NCI-H446 treated with DMSO at 0.1 percent for 48 hours (cell line): ENCODE data around the gene SLC35F3.
"Not testable (repeated sequence)": the region's sequence is repeated elsewhere in the genome, so short reads cannot be mapped to it uniquely, and the experiment has no call there.

Experiments used
- DNase-seq: peaks from one replicate; lab custom pipeline; 2025; lab: John Stamatoyannopoulos, UW

Gene SLC35F3

DNA sequence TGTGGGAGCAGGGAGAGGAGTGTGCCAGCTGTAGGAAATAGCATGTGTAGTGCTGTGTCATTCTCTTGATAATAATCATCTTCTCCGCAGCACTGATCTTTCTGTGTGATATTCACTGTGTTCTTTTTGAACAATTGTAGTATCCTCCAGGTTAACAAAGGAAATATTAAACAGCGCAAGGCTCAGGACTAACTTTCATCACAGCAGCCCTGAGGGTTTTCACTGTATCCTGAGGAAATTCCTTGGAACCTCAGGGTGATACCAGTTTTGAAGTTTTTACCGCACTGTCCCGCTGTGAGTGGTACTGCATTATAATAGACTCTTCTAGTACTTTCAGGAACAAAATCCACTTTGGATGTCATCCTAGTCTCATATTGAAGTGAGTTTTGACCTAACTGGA lies 240.4 kb downstream of the SLC35F3 start:
- DNase-seq = no peak

DNA sequence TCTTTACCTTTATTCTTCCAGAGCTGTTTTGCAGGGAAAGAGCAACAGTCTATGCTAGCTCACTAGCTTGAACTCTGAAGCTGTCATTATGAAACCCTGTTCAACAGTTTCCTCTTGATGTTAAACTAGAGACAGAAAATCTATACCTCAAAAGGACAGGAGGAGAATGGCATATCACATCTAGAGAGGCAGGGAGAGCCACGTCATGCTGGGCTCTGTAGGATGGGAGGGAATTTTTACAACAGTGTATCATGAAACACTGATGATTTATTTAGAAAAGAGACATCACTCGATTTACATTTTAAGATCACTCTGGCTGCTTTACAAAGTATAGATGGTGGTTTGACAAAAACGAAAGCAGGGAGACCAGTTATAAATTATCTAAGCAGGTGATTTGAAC lies 243.9 kb downstream of the SLC35F3 start:
- DNase-seq = no peak

DNA sequence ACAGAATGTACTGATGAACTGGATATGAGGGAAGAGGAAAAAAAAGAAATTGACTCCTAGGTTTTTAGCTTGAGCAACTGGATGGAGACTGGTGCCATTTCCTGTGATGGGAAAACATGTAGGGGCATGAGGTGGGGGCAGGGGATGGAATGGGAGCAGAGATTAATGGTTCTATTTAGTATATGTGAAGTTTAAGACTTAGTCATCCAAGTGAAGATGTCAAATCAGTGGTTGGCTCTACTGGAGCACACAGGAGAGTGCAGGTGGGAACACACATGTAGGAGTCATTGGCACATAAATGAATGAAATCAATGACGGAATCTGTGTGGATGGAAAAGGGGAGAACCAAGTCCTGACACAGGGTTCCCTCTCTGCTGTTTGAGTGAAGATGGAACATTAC lies 244.3 kb downstream of the SLC35F3 start:
- DNase-seq = no peak

DNA sequence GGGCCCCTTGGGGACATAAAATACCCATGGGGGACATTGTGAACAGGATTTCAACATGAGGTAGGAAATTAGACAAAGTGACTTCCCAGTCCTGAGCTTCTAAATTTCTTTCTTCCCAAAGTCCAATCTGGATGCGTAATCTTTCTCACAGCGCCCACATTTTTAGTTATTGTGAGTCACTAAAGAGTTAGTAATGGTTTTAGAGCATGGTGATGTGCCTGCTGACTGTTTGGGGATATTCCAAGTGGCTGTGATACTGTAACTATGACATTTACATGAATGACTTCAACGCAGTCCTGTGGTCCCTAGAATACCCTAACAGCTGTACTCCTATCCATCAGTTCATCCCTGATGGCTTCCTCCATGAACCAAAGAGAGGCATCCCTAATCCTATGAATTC lies 244.7 kb downstream of the SLC35F3 start:
- no peak for DNase-seq

DNA sequence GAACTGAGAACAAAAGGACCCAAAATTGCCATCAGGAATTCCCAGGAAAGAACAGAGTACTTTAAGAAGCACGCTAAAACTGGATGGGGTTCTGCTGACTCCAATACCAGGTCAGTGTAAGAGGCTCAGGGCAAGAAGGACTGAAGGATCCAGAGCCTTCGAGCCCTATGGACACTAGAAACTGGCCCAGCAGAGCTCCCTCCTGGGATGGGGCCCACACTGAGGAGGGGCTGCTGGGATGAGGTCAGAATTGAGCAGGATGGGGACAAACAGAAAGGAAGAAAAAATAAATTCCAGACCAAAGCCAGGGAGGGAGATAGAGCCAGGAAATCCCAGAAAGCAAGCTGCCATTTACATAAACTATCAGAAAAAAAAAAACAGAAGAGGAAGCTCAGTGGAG lies 246.4 kb downstream of the SLC35F3 start:
- DNase-seq = no peak

DNA sequence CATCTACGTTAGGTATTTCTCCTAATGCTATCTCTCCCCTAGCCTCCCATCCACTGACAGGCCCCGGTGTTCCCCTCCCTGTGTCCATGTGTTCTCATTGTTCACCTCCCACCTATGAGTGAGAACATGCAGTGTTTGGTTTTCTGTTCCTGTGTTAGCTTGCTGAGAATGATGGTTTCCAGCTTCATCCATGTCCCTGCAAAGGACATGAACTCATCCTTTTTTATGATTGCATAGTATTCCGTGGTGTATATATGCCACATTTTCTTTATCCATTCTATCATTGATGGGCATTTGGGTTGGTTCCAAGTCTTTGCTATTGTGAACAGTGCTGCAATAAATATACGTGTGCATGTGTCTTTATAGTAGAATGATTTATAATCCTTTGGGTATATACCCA lies 247.9 kb downstream of the SLC35F3 start:
- DNase-seq = not testable (repeated sequence)

DNA sequence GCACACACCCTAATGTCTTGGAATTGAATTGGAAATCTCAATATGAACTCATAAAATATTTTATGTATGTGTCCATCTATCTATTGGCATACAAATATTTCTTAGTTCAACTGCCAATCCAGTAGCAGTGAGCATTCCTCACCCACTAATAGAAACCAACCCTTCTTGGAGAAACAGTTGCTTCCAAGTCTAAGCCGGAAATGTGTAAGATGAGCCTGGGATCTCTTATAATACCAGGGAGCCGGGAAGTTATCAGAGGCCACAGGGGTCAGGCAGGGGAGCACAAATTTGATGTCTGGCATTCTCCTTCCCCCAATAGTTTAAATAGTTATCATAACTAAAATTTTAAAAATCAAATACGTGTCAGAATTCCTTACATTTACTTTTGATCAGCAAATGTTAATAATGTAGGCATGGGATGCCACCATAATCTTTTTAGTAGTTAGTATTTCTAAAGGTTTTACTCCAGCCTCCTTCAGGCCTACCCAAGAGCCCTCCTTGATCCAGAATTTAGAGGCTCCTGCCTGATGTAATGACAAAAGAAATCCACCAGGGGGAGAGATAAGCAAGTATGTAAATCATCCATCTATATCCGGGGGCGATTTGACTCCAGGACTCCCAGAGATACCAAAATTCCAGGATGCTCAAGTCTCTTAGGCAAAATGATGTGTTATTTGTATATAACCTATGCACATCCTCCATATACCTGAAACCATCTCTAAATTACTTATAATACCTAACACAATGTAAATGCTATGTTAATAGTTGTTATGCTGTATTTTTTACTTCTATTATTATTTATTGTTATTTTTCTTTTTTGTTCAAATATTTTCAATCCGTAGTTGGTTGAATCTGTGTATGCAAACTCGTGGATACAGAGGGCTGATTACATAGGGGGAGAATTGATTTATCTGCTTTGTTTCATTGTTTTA lies 250.1 kb downstream of the SLC35F3 start:
- DNase-seq = peak; percentile 53

DNA sequence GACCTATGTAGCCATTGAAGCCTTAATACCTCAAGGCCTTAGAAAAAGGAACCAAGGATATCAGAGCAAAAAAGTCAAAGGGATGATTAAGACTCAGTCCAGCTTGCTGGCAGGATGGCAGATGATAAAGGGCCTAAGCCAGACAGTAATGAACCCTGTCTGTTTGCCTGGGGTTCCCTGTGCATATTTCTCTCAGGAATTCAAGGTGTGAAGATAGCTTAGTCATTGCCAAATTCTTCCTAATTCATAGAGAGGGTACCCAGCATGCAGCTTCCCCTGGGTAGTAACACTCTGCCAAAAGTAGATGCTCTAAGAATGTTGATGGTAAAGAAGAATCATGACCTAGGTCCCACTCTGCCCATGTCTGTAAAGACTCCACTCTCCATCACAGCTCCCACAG lies 258.2 kb downstream of the SLC35F3 start:
- DNase-seq = no peak

DNA sequence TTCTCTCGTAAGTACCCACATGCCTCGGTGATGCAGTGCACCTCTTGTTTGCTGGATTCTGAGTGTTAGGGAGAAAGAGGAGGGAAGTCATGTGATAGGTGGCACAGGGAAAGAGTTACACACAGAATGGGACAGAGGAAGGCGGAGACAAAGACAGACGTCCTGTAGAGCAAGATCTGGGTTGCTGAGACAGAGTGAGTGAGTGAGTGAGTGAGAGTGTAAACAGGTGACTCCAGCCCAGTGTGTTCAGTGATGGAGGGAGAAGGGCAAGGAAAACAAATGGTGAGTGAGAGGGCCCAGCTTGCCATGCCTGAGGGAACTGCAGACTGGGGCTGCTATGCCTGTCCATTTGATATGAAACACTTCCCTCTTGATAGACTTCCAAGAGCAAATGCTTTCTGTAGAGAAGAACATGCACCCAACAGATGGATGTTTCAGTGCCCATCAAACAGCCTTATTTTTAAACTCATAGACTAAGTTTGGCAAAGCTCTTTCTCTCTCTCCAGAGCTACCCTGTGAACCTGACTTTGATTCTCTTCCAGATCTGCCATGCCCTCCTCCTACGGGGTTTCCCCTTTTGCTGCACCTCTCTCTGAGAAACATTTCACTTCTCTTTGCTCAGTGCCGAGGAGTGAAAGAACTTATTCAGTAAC lies 258.9 kb downstream of the SLC35F3 start:
- DNase-seq = no peak

DNA sequence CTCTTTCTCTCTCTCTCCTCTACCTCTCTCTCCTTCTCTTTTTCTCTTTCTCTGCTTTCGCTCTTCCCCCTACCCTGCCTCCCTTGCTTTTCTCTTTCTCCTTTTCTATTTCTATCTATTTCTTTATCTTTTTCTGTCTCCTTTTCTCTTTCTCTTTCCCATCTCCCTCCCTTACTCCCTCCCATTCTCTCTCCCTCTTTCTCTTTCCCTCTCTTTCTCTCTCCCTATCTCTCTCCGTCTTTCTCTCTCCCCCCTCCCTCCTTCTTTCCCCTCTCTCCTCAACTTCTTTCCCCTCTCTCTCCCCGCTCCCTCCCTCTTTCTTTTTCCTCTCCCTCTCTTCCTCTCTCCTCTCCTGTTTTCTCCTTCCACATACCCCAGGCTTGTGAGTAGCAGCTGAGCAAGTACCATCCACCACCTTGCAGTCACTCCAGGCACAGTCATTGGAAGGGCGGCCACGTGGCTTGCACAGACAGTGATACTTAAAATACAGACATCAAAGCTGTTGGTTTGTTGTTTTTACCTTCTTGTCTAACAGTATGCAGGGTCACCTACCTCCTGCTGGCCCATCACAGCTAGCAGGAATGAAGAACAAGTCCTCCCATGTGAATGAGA lies 259.7 kb downstream of the SLC35F3 start:
- DNase-seq = no peak

DNA sequence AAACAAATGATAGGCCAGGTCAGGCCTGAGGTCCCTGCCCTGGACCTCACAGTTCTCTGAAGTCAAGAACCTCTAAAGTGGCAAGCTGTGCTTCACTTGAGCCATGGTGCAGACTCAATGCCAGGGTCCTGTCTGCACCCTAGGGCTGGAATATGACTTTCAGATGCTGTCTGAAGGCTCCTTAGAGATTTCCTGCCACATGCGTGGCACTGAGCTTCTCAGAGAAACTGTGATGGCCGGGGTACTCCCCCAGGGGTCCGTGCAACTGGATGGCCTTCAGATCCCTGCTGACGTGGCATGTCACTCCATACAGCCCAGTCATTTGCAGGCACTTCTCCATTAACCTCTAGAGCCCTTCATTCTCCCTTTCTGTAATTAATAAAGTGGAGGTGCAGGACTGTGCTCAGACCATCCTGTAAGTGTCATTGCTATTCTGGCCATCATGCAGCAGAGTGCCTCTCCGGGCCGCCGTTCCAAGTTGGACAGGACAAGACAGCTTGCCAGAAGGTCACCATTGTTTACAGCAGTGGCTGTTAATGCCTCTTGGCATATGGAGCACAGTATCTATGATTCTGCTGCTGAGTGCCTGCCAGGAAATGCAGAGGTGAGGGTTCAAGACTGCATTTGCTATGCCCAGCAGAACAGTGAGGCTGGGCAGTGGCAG lies 263.7 kb downstream of the SLC35F3 start:
- DNase-seq = no peak

DNA sequence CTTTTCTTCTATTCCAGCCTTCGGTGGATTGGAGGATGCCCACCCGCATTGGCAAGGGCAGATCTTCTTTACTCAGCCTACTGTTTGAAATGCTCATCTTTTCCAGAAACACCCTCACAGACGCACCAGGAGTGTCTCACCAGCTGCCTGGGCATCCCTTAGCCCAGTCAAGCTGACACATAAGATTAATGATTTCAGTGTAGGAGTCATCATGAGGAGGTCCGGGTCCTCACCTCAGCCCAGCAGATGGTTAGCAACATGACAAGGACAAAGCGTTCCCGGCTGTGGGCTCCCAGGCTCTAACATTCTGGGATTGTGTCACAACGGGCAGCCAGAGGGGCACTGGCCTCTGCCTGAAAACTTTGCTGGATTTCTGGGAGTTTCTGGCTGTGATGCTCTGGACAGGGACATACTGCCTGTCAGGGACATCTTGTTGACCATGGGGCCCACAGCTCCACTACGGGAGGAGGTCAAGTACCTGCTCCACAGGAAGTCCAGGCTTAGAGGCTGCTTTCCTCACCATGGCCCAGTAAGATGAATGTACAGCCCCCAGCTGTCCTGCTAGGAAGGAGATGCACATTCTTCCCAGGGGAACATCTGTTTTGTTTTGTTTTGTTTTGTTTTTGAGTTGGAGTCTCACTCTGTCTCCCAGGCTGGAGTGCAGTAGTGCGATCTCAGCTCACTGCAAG lies 264.8 kb downstream of the SLC35F3 start:
- no peak for DNase-seq

DNA sequence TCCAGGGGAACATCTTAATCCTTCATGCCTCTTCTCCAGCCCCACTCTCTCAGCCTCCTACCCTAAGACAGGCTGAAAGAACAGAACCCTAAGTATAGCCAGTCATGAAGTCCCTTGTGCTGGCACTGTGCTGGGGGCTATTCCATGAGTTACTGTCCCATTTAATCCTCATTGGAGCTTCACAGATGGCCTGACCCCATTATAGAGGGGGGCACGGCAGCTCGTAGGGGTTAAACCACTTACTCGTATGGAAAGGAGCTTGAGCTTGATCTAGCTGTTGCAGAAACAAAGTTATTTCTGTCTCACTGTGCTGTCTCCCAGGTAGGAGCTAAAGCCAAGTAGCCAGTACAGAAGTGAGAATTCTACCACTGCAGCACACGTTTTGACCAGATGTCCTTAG lies 265.6 kb downstream of the SLC35F3 start:
- no peak for DNase-seq

DNA sequence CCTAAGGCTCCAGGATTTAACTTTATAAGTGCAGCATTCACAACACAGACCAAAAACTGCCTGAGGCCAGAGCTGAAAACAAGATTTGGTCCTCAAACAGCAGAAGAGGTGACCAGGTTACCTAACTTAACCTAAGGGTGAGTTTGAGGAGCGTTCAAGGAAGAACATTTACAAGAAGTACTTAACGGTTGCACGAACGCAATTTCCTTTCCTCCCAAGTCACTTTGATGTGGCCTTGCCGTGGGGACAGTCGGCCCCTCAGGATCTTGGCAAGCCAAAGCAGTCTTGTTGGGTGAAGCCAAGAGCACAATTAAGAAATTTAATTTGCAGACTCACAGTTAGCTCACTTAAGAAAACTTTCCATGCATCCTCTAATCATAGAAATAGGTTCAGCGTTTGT lies 266.1 kb downstream of the SLC35F3 start:
- DNase-seq = no peak

DNA sequence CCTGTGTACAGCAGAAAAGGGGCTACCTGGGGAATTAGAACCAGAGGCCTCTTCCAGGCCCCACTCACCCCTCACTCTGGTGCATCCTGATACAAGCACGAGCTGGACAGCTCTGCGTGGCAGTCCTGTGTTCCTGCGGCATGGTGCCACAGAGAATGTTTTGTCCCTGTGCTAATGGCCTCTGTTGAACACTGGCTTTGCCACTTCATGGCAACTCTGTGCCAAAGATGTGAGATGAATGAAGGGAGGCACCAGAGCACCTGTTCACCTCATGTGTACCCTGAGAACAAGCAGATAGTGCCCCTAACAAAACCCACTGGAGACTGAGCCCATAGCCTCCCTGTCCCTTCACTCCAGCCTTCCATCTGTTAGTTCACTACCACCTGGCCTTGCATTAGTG lies 269.5 kb downstream of the SLC35F3 start:
- no peak for DNase-seq

DNA sequence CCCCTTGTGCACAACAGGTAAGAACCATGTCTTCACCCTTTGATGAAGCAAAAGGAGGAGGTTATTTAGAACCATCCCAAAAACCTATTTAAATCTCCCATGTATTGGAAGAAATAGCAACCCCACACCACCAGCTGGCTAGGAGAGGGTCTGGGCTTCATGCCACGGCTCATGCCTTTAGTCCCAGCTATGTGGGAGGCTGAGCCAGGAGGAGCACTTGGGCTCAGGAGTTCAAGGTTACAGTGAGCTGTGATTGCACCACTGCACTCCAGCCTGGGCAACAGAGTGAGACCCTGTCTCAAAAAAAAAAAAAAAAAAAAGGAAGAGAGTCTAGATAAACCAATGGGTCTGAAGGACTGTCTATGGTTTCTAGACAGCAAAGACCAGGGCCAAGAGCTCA lies 270.9 kb downstream of the SLC35F3 start:
- peak; percentile 30 for DNase-seq

DNA sequence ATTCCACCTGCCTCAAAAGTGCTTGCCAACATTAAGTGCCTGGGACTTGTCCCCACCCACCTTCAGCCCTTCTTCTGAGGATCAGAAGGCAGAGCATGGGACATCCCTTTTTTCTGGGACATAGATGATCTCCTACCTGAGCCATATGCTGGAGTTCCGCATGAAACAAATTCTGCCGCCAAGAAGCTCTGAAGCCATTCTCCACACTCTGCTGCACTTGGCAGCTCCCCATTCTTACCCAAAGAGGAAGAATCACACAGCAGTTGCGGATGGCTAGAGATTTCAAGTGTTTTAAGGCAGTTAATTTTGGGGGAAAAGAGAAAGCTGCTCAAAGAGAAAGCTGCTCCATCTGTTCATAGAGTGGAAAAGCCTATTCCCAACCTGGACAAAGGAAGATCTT lies 271.5 kb downstream of the SLC35F3 start:
- DNase-seq = peak; percentile 63

DNA sequence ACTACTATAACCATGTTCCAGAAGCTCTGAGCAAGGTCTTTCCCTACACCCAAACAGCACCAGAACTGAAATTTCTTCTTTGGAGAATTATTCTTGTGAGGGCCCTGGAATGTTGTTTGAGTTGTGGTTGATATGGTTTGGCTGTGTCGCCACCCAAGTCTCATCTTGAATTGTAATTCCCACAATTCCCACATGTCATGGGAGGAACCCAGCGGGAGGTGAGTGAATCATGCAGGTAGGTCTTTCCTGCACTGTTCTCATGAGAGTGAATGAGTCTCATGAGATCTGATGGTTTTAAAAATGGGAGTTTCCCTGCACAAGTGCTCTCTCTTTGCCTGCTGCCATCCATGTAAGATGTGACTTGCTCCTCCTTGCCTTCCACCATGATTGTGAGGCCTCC lies 272.4 kb downstream of the SLC35F3 start:
- not testable (repeated sequence) for DNase-seq

DNA sequence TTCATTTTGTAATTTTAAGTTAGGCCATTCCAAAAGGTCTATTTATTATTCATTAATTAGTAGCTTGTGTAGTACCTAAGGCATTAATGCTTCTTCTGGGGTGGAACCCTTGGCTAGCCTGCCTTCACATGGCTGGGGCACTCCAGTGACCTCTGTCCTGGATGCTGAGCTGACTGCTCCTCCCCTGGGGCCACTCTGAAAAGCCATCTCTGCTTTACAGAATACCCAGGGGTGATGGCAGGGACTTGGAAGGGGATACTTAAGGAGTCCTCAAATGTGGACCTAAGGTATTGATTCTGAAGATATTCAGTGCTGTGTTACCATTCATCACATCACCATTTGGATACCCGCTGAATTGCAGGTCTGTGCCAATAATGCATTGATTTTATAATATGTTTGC lies 281.0 kb downstream of the SLC35F3 start:
- no peak for DNase-seq

DNA sequence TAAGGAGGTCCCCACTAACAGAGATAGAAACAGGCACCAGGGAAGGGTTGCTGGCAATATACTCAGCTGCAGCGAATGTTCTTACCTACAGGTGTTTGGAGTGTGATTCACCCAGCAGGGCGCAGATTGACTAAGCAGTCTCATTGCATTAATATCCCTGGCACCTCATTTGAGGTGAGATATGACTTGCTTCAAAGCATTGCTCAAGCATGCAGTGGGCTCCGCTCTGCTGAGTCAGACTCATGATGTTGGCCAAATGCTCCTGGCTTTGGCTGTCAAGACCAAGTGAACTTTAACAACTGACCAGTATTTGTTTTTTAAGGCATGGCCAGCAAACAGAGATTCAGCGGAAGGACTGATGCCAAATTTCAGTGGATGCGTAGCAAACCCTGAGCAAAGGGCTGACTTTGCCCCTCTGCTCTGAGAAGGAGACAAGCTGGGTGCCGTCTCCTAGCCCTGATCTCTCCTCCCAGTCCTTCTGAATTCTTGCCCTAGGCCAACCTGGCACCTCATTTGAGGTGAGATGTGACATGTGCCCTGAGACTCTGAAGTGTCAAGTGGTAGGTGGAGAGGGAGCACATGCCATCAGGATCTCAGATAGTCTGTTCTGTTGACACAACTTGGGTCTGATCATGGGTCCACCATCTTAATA lies 281.7 kb downstream of the SLC35F3 start:
- no peak for DNase-seq

DNA sequence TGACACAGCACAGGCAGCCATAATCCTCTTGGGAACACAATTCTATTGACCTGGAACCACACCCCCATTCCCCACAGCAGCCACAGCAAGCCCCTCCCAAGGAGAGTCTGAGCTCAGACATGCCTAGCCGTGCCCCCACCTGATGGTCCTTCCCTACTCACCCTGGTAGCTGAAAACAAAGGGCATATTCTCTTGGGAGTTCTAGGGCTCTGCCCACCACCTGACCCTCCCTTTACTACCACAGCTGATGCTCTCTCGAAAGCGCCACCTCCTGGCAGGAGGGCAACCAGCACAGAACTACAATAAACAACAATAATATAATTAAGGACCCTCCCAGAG lies 283.9 kb downstream of the SLC35F3 start:
- DNase-seq = no peak

DNA sequence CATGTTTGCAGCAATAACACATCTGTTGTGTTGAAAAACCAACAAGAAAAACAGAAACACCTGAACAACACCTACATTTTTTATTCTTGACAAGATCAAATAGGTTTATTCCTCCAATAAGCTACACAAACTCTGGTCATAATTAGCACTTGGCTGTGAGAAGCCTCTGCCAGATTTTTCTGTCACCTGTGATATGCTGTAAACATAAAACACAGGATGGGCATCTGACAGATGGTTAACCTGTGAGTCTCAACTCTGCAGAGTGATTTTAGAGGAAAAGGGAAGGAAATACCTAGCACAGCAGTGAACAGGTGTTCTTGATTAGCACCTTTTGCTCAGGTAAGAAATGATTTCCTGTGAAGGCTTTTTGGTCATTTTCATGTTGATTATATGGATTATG lies 293.4 kb downstream of the SLC35F3 start:
- DNase-seq = no peak
